GM23248 (cell line): Measurements from ENCODE around the gene FHL5. TPM values are rescaled to one million over a fixed set of nuclear protein-coding genes. Genes with fewer than 3 reads are reported as not detected.

Experiments used
- DNase-seq: peaks from one replicate; pipeline ENCODE4 v3.0.0-alpha.2; 2015
- H2AFZ ChIP-seq: fragments of 200-600 bp; sonication (generic); 2 replicates; pipeline ENCODE4 v1.6.1; 2016; ENCODE audit warnings: antibody characterized with exemption
- H3F3A ChIP-seq: fragments of 200-600 bp; sonication (generic); 2 replicates; pipeline ENCODE4 v1.6.1; 2016; ENCODE audit warnings: mild to moderate bottlenecking, antibody characterized with exemption, mixed run types; ENCODE audit not compliant: insufficient read depth
- H3K27ac ChIP-seq: fragments of 200-600 bp; sonication (generic); 2 replicates; pipeline ENCODE4 v1.5.1; 2016; ENCODE audit warnings: mild to moderate bottlenecking
- H3K27me3 ChIP-seq: fragments of 200-600 bp; sonication (generic); replicated peaks from 2 replicates; pipeline ENCODE4 v1.6.1; 2016; ENCODE audit warnings: mild to moderate bottlenecking; ENCODE audit not compliant: insufficient read depth
- H3K36me3 ChIP-seq: fragments of 200-600 bp; sonication (generic); 2 replicates; pipeline ENCODE4 v1.6.1; 2016; ENCODE audit warnings: low read depth, mild to moderate bottlenecking
- H3K4me1 ChIP-seq: fragments of 200-600 bp; sonication (generic); 2 replicates; pipeline ENCODE4 v1.6.1; 2016; ENCODE audit warnings: mild to moderate bottlenecking; ENCODE audit not compliant: insufficient read depth
- H3K4me2 ChIP-seq: fragments of 200-600 bp; sonication (generic); one replicate; pipeline ENCODE4 v1.6.1; 2016; ENCODE audit warnings: mild to moderate bottlenecking; ENCODE audit not compliant: unreplicated experiment
- H3K4me3 ChIP-seq: fragments of 200-600 bp; sonication (generic); 2 replicates; pipeline ENCODE4 v1.5.1; 2016; ENCODE audit warnings: mild to moderate bottlenecking
- H3K79me2 ChIP-seq: fragments of 200-600 bp; sonication (generic); 2 replicates; pipeline ENCODE4 v1.6.1; 2016; ENCODE audit warnings: mild to moderate bottlenecking; ENCODE audit not compliant: insufficient read depth
- H3K9ac ChIP-seq: fragments of 200-600 bp; sonication (generic); 2 replicates; pipeline ENCODE4 v1.6.1; 2016; ENCODE audit warnings: mild to moderate bottlenecking
- H3K9me2 ChIP-seq: fragments of 200-600 bp; sonication (generic); 2 replicates; pipeline ENCODE4 v1.6.1; 2016; ENCODE audit warnings: mixed run types, mild to moderate bottlenecking, moderate library complexity; ENCODE audit not compliant: insufficient read depth
- H3K9me3 ChIP-seq: fragments of 200-600 bp; sonication (generic); one replicate; pipeline ENCODE4 v1.6.1; 2017; ENCODE audit warnings: low read depth
- H4K20me1 ChIP-seq: fragments of 200-600 bp; sonication (generic); 2 replicates; pipeline ENCODE4 v1.6.0; 2016; ENCODE audit not compliant: insufficient read depth
- EZH2phosphoT487 ChIP-seq: fragments of 200-600 bp; sonication (generic); IDR thresholded peaks from 2 replicates; pipeline ENCODE4 v1.6.1; 2018; ENCODE audit warnings: antibody characterized with exemption, moderate library complexity, mild to moderate bottlenecking, low read depth; ENCODE audit not compliant: insufficient read depth
- WGBS, 2 experiments: methylation state at CpG; one replicate each; pipeline ENCODE4 v1.1.6; 2015 to 2017; ENCODE audit warnings: low lambda C conversion rate in 2 of 2, low coverage in 1 of 2; ENCODE audit errors: missing lambda C conversion rate in 2 of 2; 5-methylcytosine and 5-hydroxymethylcytosine counted together
- in situ Hi-C: fragments of 300-500 bp; cut with MboI; formaldehyde crosslinking; loops from 2 replicates; pipeline ENCODE4 v1.15.0; 2020
- polyA plus RNA-seq: library from polyadenylated mRNA; unstranded; fragments of >200 nt; fragmentation: Nextera tagmentation; extraction: Ambion mirVana; gene quantifications from 2 replicates; pipeline ENCODE4 v1.2.1, GENCODE V29; 2016
- small RNA-seq: library from RNA; depleted of rRNA; stranded (forward); fragments of <200 nt; gene quantifications from one replicate; pipeline ENCODE3, GENCODE V24; 2014; ENCODE audit warnings: low read depth, low replicate concordance
- total RNA-seq: library from RNA; depleted of rRNA; stranded (reverse); fragments of >200 nt; shearing (Covaris generic); gene quantifications from 2 replicates; pipeline ENCODE4 v1.2.3, GENCODE V29; 2014; rRNA removed

The FHL5 gene
- total and polyA plus RNA-seq, 2 experiments from 2014 or later, result not detected

DNA sequence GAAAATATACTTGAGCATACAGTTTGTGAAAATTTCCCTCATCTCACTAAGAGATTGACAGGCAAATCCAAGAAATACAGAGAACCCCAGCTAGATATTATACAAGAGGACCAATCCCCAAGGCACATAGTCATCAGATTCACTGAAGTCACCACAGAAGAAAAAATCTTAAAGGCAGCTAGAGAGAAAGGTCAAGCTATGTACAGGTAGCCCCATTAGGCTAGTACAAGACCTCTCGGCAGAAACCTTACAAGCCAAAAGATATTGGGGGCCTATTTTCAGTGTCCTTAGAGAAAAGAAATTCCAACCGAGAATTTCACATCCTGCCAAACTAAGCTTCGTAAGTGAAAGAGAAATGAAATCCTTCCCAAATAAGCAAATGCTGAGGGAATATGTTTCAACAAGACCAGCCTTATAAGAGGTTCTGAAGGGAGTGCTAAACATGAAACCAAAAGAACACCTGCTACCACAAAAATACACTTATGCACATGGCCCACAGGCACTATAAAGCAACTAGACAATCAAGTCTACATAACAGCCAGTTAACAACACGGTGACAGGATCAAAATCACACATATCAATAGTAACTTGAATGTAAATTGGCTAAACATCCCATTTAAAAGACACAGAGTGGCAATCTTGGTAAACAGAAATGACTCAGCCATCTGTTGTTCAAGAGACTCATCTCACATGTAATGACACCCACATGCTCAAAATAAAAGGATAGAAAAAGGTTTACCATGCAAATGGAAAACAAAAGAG lies 96.3 kb downstream of the FHL5 start:
- WGBS, 2 experiments, result 33 to 42% methylated on average over 4 of the region's 4 CpGs
- DNase-seq, result no peak

More for the DNA sequence above, 96.3 kb downstream of the FHL5 start:
- H2AFZ ChIP-seq, result no peak overlapping the region
- H3K9me2 ChIP-seq, result no peaks in the 10 kb centered on the region
- no peak overlapping the region for H3K9ac ChIP-seq
- TF ChIP-seq EZH2phosphoT487, result no peak
- no peak overlapping the region for H3K4me2 ChIP-seq
- no peaks in the 10 kb centered on the region for H3K79me2 ChIP-seq
- no peak overlapping the region for H3K4me3 ChIP-seq
- H3F3A ChIP-seq, result no peaks in the 10 kb centered on the region
- H3K36me3 ChIP-seq, result no peaks in the 10 kb centered on the region
- H4K20me1 ChIP-seq, result no peaks in the 10 kb centered on the region
- no peaks in the 10 kb centered on the region for H3K4me1 ChIP-seq
- no peaks in the 10 kb centered on the region for H3K27me3 ChIP-seq
- no peaks in the 10 kb centered on the region for H3K9me3 ChIP-seq
- no peak overlapping the region for H3K27ac ChIP-seq
- in situ Hi-C loops, result no loop called here

Small RNA genes lying within 50 kb of the gene (small RNA-seq; reads per million reads assigned to genes)
- gene RNU4-70P, result 0.25 reads per million

Other genes with a start within 250 kb of the FHL5 start
- 25.2 and 25.9 TPM in 2 replicates for gene UFL1, start 41.3 kb upstream of the FHL5 start, total RNA-seq
- 22.0 TPM in 2 replicates for gene UFL1, start 41.3 kb upstream of the FHL5 start, polyA plus RNA-seq